HG03432 (cell line): ENCODE data around the gene CCR7.

Experiments used
- ATAC-seq: cut with Tn5 transposase; IDR thresholded peaks from one replicate; pipeline ENCODE4 v1.9.1; 2021; ENCODE audit warnings: mild to moderate bottlenecking, moderate library complexity; ENCODE audit not compliant: unreplicated experiment

The CCR7 gene

DNA sequence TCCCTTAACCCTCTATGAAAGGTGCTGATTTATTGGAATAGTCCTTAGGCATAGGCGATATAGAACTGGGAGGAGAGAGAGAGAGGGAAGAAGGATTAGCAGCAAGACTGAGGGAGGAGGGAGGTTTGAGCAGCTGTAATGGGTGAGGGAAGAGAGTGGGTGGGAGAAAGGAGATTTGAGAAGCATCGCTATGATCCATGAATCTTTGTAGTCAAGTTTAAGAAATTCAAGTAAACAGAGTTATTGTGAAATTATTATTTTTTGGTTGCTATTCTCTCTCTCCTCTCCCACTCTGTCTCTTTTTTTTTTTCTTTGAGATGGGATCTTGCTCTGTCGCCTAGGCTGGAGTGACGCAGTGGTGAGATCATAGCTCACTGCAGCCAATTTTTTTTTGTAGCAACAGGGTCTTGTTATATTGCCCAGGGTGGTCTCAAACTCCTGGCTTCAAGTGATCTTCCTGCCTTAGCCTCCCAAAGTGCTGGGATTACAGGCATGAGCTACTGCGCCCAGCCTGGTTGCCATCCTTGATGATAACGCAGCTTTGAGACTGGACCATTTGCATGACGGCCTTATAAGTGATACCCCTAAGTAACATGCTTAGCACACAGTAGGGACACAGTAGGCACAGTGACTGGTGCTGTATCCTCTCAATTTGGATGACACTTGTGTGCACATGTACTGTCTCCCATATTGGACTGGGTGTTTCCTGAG, 42.9 kb downstream of the CCR7 start:
- ATAC-seq: no peak

- no peak for ATAC-seq
Observed at GRCh38 chr17:40520991-40521453, 44.2 kb downstream of the CCR7 start.

GRCh38 chr17:40519089-40519775, 46.0 kb downstream of the CCR7 start:
- no peak for ATAC-seq

DNA sequence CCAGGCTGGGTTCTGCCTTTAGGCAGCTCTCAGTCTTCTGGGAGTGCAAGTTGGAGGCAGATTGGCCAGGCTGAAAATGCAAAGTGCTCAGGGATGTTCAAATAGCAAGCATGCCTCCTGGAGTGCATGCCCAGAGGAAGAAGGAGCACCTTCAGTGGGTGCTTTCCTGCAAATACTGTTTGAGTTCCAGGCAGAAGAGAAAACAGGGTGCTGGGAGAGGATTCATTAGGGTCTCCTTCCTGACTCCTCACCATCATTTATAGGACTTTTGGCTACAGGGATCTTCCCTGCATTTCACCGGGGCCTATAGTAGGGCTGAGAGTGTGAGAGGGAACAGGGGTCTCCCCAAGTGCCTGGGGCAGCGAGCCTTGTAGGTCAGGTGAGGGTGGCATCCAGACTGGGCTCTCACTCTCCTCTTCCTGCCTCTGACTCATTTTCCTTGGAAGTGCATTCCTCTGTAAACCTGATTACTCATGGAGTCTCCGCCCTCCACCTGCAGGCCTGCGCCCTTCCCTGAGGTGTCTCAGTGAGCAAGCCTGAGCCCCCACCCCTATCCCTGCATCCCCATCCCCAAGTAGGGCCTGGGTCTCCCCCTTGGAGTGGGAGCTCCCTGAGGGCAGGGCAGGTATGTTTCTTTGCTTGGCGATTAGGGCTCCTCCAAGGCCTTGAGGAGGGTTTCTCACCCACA, 46.7 kb downstream of the CCR7 start:
- ATAC-seq: no peak

GRCh38 chr17:40517981-40518380, 47.3 kb downstream of the CCR7 start:
- ATAC-seq: no peak

GRCh38 chr17:40517286-40517662, 48.0 kb downstream of the CCR7 start:
- ATAC-seq: no peak

- peak; percentile 65 for ATAC-seq
Observed at GRCh38 chr17:40516581-40517285, 48.5 kb downstream of the CCR7 start.

DNA sequence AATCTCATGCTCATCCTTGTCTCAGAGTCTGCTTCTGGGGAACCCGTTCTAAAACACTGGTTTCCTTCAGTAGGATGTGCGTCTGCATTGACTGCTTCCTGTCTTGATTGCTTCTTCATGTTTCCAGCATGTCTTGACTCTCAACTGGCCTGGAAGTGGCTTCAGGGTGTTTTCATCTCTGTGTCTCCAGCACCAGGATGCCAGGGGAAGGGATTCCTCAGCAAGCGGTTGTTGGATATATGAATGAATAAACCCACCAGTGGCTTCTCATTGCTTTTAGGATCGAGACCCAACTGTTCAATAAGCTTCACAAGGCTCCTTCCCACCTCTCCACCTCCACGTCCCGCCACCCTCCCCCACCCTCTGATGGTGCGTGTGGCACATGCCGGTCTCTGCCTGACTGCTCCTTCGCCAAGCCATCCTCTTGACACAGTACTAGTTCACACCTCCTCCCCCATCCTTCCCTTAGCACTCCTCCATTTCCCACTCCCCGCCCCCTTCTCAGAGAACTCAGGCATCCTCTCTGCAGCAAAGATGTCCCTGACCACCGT, 49.7 kb downstream of the CCR7 start:
- ATAC-seq: no peak

DNA sequence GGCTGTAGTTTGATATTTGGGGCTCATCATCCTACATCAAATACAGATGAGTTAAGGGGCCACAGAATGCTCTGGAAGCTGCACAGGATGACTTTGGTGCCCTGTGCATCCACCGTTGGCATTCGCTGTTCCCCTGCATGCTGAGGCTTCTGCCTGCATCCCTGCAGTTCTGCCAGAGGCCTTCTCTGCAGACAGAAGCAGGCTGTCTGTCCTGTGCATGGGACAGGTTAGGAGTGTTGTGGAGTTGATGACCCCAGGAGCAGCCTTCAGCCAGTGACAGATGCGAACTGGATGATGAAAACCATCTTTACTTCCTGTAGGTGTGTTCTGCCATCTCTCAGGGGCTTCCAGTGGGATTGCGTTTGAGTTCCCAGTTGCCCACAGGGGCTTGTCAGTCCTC, 50.3 kb downstream of the CCR7 start:
- ATAC-seq: no peak

DNA sequence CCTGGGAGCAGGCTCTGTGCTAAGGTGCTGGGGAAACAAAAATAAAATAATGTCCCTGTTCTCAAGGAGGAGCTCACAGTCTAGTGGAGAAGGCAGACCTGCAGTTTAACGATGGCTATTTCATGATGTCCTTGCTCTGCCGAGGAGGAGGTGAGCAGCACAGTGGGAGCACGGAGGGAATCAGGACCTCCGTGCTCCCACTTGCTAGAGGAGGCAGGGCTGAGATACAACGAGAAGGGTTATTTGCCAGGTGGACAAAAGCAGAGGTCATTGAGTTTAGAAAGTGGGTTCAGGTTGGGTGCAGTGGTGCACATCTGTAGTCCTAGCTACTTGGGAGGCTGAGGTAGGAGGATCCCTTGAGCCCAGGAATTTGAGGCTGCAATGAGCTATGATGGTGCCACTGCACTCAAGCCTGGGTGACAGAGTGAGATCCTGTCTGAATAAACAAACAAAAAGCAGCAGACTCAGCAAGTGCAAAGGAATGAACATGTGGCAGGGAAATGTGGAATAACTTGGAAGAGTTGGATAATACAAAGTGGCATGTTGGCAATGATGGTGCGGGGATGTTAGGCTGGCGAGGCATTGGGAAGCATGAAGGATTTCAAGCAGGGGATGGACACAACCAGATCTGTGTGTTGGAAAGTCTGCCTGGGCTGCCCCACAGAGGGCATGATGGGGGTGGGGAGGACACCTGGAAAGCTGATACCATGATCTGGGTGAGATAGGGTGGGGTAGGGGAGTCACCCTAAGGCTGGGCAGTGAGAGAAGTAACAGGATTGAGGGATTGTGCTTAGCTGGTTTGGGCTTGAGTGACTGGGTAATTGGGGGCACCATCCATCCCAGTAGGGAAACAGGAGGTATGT, 51.0 kb downstream of the CCR7 start:
- no peak for ATAC-seq

DNA sequence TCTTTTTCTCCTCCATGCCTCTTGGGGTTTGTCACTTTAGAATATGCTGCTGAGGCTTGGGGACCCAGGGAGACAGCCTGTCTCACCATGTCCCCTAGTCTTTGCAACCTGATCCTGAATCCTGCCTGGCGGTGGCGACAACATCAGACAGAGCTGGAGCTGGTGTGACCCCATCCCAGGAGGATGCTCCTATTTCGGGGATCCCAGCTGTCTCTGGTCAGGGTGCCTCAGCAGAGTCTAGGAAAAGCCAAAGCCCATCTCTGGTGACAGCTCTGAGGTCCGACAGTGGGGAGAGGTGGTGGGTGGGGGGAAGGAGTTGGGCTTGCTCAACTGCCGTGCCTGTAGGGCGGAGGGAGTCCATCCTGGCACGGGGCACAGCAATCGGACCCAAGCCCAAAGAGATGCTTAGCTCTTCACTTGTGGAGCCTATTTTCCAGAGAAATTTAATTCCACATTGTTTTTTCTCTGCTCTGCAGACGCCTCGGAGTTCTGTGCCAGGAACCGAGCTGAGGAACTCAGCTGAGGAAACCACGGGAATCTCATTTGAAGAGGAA, 53.5 kb downstream of the CCR7 start:
- ATAC-seq: no peak

DNA sequence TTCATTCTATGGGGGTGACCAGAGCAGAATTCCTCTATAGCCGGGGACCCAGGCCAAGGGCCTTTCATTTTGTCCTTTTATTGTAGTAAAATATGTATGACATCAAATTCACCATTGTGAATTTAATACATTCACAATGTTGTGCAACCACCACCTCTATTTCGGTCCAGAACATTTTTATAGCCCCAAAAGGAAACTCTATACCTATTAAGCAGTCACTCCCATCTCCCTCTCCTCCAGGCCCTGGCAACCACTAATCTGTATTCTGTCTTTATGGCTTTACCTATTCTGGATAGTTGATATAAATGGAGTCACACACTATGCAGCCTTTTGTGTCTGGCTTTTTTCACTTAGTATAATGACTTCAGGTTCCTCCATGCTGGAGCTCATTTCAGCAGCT, 54.1 kb downstream of the CCR7 start:
- ATAC-seq: no peak

DNA sequence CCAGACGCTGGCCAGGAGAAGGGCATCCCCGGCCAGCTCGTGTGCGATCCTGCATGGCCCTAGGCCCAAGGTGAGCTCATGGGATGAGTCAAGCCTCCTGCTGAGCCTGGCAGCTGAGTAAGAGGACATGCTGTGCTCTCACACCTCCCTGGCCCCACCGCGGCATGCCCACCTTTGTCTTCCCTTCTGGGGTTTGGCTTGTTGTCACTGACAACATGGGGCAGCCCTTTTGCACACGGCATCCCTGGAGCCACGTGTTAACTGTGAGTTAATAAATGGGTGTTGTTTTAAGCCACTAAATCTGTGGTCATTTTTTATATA, 55.0 kb downstream of the CCR7 start:
- ATAC-seq: no peak

GRCh38 chr17:40509626-40510327, 55.5 kb downstream of the CCR7 start:
- ATAC-seq: no peak

GRCh38 chr17:40506786-40507185, 58.5 kb downstream of the CCR7 start:
- no peak for ATAC-seq
